Mucosa of descending colon (tissue), 3 donors: Measurements from ENCODE around the gene SLC13A2. TPM values are rescaled to one million over a fixed set of nuclear protein-coding genes. Genes with fewer than 3 reads are reported as not detected.
"Not testable (repeated sequence)": the region's sequence is repeated elsewhere in the genome, so short reads cannot be mapped to it uniquely, and the experiment has no call there.

Experiments used
- ATAC-seq: fragments of 200-7000 bp; cut with Tn5 transposase; one replicate; pipeline ENCODE4 v1.9.1; 2020; ENCODE audit warnings: mild to moderate bottlenecking, moderate library complexity
- DNase-seq, 3 donors: peaks; one replicate each; pipeline ENCODE4 v3.0.0-alpha.2; 2020
- H3K36me3 ChIP-seq: fragments of 200-600 bp; one replicate; pipeline ENCODE4 v1.8.0; 2021; ENCODE audit warnings: low read depth, mild to moderate bottlenecking
- H3K4me1 ChIP-seq: fragments of 200-600 bp; one replicate; pipeline ENCODE4 v1.8.0; 2021; ENCODE audit warnings: low read depth, mild to moderate bottlenecking
- H3K4me3 ChIP-seq: fragments of 200-600 bp; one replicate; pipeline ENCODE4 v1.8.0; 2021; ENCODE audit warnings: mild to moderate bottlenecking
- H3K9me3 ChIP-seq: fragments of 200-600 bp; one replicate; pipeline ENCODE4 v1.8.0; 2021; ENCODE audit warnings: mild to moderate bottlenecking
- CTCF ChIP-seq: fragments of 200-600 bp; IDR thresholded peaks from one replicate; pipeline ENCODE4 v1.8.0; 2022; ENCODE audit warnings: antibody characterized with exemption, mild to moderate bottlenecking
- intact Hi-C, 2 donors: fragments of 100-400 bp; cut with DNase I in 1 of 2; cut with micrococcal nuclease in 1 of 2; formaldehyde crosslinking; loops; one replicate each; pipeline versions ENCODE4 v1.11.0 to v1.11.1; 2022; cut with DNase I, micrococcal nuclease
- total RNA-seq, 3 donors: library from RNA; stranded (reverse); fragmentation: NEBNext Ultra II Directional in 2 of 3; extraction: Animal tissue kit (Norgen Biotek cat#: 25700) in 2 of 3; gene quantifications; one replicate each; pipeline versions ENCODE4 v1.2.1 to v1.2.4, GENCODE V29; 2021 to 2023
- donor health status: DM: no; HTN: no; CAD: no; lungs with moderate emphysema.
- donor health status: DM: no; HTN: no; CAD: no.
- donor health status: DM: no; HTN: yes; CAD: no.

Gene SLC13A2
- total RNA-seq, 3 donors from 2014 or later = 14.9 to 87.0 (median 17.1) TPM

DNA sequence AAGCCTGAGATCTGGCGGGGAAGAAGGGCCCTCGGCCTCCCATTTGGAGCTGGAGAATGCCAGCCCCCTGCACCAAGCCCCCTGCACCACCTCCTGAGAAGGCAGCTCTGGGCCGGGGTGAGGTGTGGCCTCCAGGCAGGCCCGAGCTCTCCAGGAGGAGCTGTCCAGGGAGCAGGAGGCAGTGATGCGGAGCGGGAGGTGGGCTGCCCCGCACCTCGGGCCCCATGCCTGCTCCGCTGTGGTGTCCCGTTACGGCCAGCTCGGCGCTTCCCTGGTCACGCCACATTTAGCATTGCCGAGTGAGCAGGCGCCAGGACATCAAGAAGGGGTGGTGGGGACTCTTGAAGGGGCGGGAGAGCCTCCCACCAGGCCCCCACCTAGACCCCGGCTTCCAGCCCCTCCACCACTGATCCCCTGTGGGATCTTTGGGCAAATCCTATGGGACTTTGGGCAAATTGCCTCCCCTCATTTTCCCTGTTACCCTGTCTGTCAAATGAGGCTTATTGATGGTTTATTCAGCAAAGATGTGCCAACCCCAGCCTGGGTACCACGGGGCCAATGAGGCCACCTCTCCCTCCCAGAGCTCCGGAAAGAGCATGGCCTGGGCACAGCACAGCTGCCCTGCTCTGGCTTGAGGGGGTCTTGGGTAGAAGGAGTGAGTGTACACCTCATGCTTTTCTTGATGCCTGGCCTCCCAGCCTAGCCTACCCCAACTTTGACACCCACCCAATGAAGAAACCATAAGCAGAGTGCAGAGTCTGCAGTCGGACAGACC, 48.1 kb downstream of the SLC13A2 start:
- DNase-seq (peak in 2 of 3 donors; percentile 20 to 44), ATAC-seq (no peak)
- TF ChIP-seq CTCF = no peak
- intact Hi-C loops = no loop called here
- Histone ChIP-seq H3K9me3 (no peaks in the 10 kb centered on the region), H3K4me1 (peaks cover 12% of the 10 kb centered on the region), H3K4me3 (no peak overlapping the region), H3K36me3 (no peaks in the 10 kb centered on the region)

- DNase-seq, H3K36me3 ChIP-seq, ATAC-seq, intact Hi-C loops, H3K9me3 ChIP-seq, H3K4me3 ChIP-seq: not testable (repeated sequence)
- peaks cover 12% of the 10 kb centered on the region for H3K4me1 ChIP-seq
Observed at GRCh38 chr17:28522281-28522680, 48.8 kb downstream of the SLC13A2 start.

DNA sequence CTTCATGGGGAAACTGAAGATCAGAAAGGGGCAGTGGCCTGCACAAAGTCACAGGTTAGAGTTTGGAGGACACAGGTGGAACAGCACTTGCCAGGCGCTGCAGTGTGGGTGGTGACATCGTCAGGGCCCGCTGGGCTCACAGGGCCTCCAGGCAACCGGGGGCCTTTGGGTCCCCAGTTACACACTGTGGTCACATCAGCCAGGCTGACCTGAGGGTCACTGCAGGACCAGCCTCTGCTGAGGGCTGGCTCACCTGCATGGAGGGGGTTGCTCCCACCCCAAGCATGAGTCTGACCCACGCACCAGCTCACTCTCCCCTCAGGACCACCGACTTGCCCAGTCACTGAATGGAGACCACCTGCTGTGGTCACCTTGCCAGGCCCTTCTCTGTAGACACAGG, 49.7 kb downstream of the SLC13A2 start:
- intact Hi-C loops = no loop called here
- TF ChIP-seq CTCF = no peak
- Histone ChIP-seq H3K9me3 (no peaks in the 10 kb centered on the region), H3K36me3 (no peaks in the 10 kb centered on the region), H3K4me1 (peaks cover 17% of the 10 kb centered on the region), H3K4me3 (no peak overlapping the region)
- peak in 2 of 3 donors; percentile 24 to 28 for DNase-seq
- ATAC-seq = no peak

- H3K4me3 ChIP-seq = no peak overlapping the region
- H3K36me3 ChIP-seq = no peaks in the 10 kb centered on the region
- no peaks in the 10 kb centered on the region for H3K9me3 ChIP-seq
- TF ChIP-seq CTCF = no peak
- peaks cover 23% of the 10 kb centered on the region for H3K4me1 ChIP-seq
- no peak for ATAC-seq
- intact Hi-C loops = no loop called here
- DNase-seq = peak in 2 of 3 donors; percentile 28 to 48
Observed at GRCh38 chr17:28523876-28524275, 50.4 kb downstream of the SLC13A2 start.

DNA sequence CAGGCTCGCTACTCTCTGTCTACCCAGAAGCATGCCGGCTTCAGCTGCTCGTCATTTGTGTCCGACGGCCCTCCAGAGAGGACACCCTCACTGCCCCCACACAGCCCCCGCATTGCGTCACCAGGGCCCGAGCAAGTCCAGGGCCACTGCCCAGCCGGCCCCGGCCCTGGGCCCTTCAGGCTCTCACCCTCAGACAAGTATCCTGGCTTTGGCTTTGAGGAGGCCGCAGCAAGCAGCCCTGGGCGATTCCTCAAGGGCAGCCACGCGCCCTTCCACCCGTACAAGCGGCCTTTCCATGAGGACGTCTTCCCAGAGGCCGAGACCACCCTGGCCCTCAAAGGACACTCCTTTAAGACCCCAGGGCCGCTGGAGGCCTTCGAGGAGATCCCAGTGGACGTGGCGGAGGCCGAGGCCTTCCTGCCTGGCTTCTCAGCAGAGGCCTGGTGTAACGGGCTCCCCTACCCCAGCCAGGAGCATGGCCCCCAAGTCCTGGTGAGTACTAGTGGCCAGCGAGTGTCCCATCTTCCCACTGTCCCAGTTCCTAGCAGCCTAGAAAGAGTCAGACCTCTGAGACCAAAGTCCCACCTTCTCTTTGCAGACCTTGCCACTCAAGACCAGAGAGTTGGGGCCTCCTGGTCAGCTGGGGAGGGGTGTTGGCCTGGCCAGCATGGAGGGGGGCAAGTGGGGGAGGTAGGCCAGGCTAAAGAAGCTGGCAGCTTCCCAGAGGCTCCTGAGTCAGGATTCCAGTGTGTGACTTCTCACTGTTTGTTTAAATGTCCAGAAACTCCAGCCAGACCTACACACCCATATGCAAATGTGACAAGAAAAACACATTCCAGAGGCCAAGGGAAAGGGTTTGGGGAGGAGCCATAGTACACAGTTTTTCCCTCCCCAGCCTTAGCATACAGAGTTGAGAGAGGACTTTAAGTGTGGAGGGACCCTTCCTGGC, 51.3 kb downstream of the SLC13A2 start:
- Histone ChIP-seq H3K36me3 (no peaks in the 10 kb centered on the region), H3K9me3 (no peaks in the 10 kb centered on the region)
- peak; percentile 80 for ATAC-seq

More for the DNA sequence above, 51.3 kb downstream of the SLC13A2 start:
- Histone ChIP-seq H3K4me1 (peaks cover 23% of the 10 kb centered on the region), H3K4me3 (no peak overlapping the region)
- intact Hi-C loops = no loop called here
- TF ChIP-seq CTCF = no peak
- peak; percentile 57 to 77 (median 63) for DNase-seq
